OCI-LY1 (cell line): Measurements from ENCODE around the gene ACTL9.

Source experiments
- H2AFZ ChIP-seq: fragments of 200-600 bp; sonication (generic), shearing (Covaris generic); 2 replicates; pipeline ENCODE4 v1.6.0; 2014; ENCODE audit warnings: antibody characterized with exemption, mild to moderate bottlenecking, low read length
- H3F3A ChIP-seq: fragments of 200-600 bp; sonication (generic), shearing (Covaris generic); 2 replicates; pipeline ENCODE4 v1.6.0; 2014; ENCODE audit warnings: mild to moderate bottlenecking, antibody characterized with exemption, low read length, moderate library complexity; ENCODE audit not compliant: insufficient read depth
- H3K27ac ChIP-seq: fragments of 200-600 bp; sonication (generic); 2 replicates; pipeline ENCODE4 v1.5.1; 2014; ENCODE audit warnings: low read length, mixed run types, mild to moderate bottlenecking, low read depth; ENCODE audit not compliant: poor library complexity, severe bottlenecking
- H3K27me3 ChIP-seq: fragments of 200-600 bp; sonication (generic); 2 replicates; pipeline ENCODE4 v1.6.0; 2014; ENCODE audit warnings: antibody characterized with exemption, mild to moderate bottlenecking, low read length, moderate library complexity; ENCODE audit not compliant: insufficient read depth
- H3K36me3 ChIP-seq: fragments of 200-600 bp; sonication (generic); 2 replicates; pipeline ENCODE4 v1.6.1; 2014; ENCODE audit warnings: mild to moderate bottlenecking, antibody characterized with exemption, low read length, moderate library complexity, mixed read lengths; ENCODE audit not compliant: insufficient read depth
- H3K4me1 ChIP-seq: fragments of 200-600 bp; sonication (generic); 2 replicates; pipeline ENCODE4 v1.5.1; 2014; ENCODE audit warnings: mild to moderate bottlenecking, low read length, moderate library complexity; ENCODE audit not compliant: insufficient read depth, severe bottlenecking
- H3K4me2 ChIP-seq: fragments of 200-600 bp; sonication (generic), shearing (Covaris generic); 2 replicates; pipeline ENCODE4 v1.6.1; 2014; ENCODE audit warnings: low read length
- H3K4me3 ChIP-seq: fragments of 200-600 bp; sonication (generic); 2 replicates; pipeline ENCODE4 v1.5.1; 2014; ENCODE audit warnings: low read length, low read depth, mild to moderate bottlenecking, mixed read lengths; ENCODE audit not compliant: poor library complexity, severe bottlenecking
- H3K79me2 ChIP-seq: fragments of 200-600 bp; shearing (Covaris generic); 2 replicates; pipeline ENCODE4 v1.6.1; 2016; ENCODE audit warnings: mixed run types, low read length, mixed read lengths; ENCODE audit not compliant: insufficient read depth
- H3K9ac ChIP-seq: fragments of 200-600 bp; sonication (generic), shearing (Covaris generic); 2 replicates; pipeline ENCODE4 v1.6.1; 2014; ENCODE audit warnings: mild to moderate bottlenecking, low read length, mixed read lengths
- H3K9me2 ChIP-seq: fragments of 200-600 bp; sonication (generic), shearing (Covaris generic); 2 replicates; pipeline ENCODE4 v1.6.1; 2014; ENCODE audit warnings: low read depth, mild to moderate bottlenecking, low read length, mixed read lengths
- H3K9me3 ChIP-seq: fragments of 200-600 bp; shearing (Covaris generic); 2 replicates; pipeline ENCODE4 v1.6.1; 2014; ENCODE audit warnings: low read length, mixed read lengths
- H4K20me1 ChIP-seq: fragments of 200-600 bp; sonication (generic), shearing (Covaris generic); 2 replicates; pipeline ENCODE4 v1.6.0; 2016; ENCODE audit warnings: mild to moderate bottlenecking, low read length; ENCODE audit not compliant: insufficient read depth
- EZH2 ChIP-seq: fragments of 200-600 bp; sonication (generic), shearing (Covaris generic); IDR thresholded peaks from 2 replicates; pipeline ENCODE4 v1.8.0; 2017; ENCODE audit warnings: borderline replicate concordance, mixed run types, mild to moderate bottlenecking, antibody characterized with exemption, low read length, moderate library complexity, mixed read lengths
- TF ChIP-seq, protein P1 (sequence below): fragments of 200-600 bp; sonication (generic), shearing (Covaris generic); IDR thresholded peaks from 2 replicates; pipeline ENCODE4 v1.5.1; 2017; ENCODE audit warnings: mild to moderate bottlenecking, antibody characterized with exemption, low read length, moderate library complexity, mixed read lengths

Gene ACTL9

DNA sequence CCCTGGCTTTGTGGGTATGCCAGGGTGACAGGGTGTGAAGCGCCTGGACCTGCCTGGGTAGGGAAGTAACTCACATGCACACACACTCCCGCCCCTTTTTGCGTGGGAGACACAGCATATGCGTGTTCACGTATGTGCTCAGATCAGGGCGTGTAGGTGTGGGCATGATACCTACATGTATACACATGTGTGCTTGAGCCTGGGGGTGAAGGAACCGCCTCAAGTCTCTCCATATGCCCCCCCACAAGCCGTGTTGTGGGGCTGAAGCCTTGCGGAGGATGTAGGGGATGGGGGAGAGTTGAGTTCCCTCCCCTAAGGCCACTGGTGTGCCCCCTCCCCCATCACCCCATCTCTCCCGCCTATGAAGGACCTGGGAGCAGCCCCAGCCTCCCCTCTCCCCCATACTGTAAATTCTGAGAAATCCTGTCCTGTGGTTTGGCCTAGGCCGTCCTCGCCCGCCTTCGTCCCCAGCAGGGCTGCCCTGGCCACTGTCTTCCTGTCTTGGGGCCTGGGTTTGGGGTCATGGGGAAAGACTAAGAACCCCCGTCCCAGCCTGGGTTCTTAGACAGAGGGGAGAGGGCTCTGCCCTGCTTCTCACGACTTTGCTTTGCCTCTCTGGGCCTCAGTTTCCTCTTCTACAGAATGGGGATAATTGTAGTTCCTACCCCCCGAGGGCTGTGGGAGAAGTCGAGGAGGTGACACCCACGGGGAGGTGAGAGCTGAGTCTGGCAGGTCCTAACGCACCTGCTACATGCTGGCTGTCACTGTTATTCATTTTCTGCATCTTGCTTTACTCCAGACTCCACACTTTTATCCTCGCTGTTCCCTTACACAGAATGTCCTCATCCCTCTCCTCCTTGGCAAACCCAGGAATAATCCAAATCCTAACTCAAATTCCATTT is 14.3 kb downstream of the ACTL9 start:
- TF ChIP-seq EZH2: no peak
- TF ChIP-seq, protein P1, sequence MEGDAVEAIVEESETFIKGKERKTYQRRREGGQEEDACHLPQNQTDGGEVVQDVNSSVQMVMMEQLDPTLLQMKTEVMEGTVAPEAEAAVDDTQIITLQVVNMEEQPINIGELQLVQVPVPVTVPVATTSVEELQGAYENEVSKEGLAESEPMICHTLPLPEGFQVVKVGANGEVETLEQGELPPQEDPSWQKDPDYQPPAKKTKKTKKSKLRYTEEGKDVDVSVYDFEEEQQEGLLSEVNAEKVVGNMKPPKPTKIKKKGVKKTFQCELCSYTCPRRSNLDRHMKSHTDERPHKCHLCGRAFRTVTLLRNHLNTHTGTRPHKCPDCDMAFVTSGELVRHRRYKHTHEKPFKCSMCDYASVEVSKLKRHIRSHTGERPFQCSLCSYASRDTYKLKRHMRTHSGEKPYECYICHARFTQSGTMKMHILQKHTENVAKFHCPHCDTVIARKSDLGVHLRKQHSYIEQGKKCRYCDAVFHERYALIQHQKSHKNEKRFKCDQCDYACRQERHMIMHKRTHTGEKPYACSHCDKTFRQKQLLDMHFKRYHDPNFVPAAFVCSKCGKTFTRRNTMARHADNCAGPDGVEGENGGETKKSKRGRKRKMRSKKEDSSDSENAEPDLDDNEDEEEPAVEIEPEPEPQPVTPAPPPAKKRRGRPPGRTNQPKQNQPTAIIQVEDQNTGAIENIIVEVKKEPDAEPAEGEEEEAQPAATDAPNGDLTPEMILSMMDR: no peak
- Histone ChIP-seq H3K9me3 (no peaks in the 10 kb centered on the region), H3K4me3 (no peak overlapping the region), H3F3A (no peaks in the 10 kb centered on the region), H3K4me2 (no peak overlapping the region), H4K20me1 (no peaks in the 10 kb centered on the region), H3K9ac (no peak overlapping the region), H3K36me3 (no peaks in the 10 kb centered on the region), H3K4me1 (no peaks in the 10 kb centered on the region), H3K9me2 (no peaks in the 10 kb centered on the region), H3K79me2 (no peaks in the 10 kb centered on the region), H3K27me3 (no peaks in the 10 kb centered on the region), H2AFZ (no peak overlapping the region), H3K27ac (no peak overlapping the region)

- H2AFZ ChIP-seq: no peak overlapping the region
- no peaks in the 10 kb centered on the region for H3K9me3 ChIP-seq
- no peaks in the 10 kb centered on the region for H3K36me3 ChIP-seq
- no peaks in the 10 kb centered on the region for H4K20me1 ChIP-seq
- no peak for TF ChIP-seq EZH2
- TF ChIP-seq, protein P1: no peak
- H3K9ac ChIP-seq: no peak overlapping the region
- no peaks in the 10 kb centered on the region for H3K4me1 ChIP-seq
- H3K27ac ChIP-seq: no peak overlapping the region
- no peaks in the 10 kb centered on the region for H3K79me2 ChIP-seq
- H3F3A ChIP-seq: no peaks in the 10 kb centered on the region
- no peak overlapping the region for H3K4me2 ChIP-seq
- no peaks in the 10 kb centered on the region for H3K27me3 ChIP-seq
- no peaks in the 10 kb centered on the region for H3K9me2 ChIP-seq
- H3K4me3 ChIP-seq: no peak overlapping the region
These were observed 15.7 kb downstream of the ACTL9 start for GRCh38 chr19:8682931-8683330.

- Histone ChIP-seq H3K79me2 (no peaks in the 10 kb centered on the region), H4K20me1 (no peaks in the 10 kb centered on the region), H3K9me3 (no peaks in the 10 kb centered on the region), H3K36me3 (no peaks in the 10 kb centered on the region), H3K4me3 (no peak overlapping the region), H3K27me3 (no peaks in the 10 kb centered on the region), H3K9ac (no peak overlapping the region), H3K4me2 (no peak overlapping the region), H3K27ac (no peak overlapping the region), H2AFZ (no peak overlapping the region), H3K9me2 (no peaks in the 10 kb centered on the region), H3F3A (no peaks in the 10 kb centered on the region), H3K4me1 (no peaks in the 10 kb centered on the region)
- no peak for TF ChIP-seq EZH2
- TF ChIP-seq, protein P1: no peak
These were observed 16.1 kb downstream of the ACTL9 start for GRCh38 chr19:8682472-8682871.
